GM12865 (cell line): ENCODE measurements around the gene KCND3.

ENCODE experiments used
- DNase-seq: peaks from one replicate; pipeline ENCODE4 v3.0.0; 2010; ENCODE audit warnings: low read depth
- H3K4me3 ChIP-seq: 2 replicates; pipeline ENCODE4 v1.5.1; 2011; ENCODE audit warnings: mild to moderate bottlenecking, low read depth, low read length, control low read depth
- CTCF ChIP-seq: IDR thresholded peaks from 2 replicates; pipeline ENCODE4 v1.5.1; 2011; ENCODE audit warnings: low read length, control low read depth, low read depth, inconsistent platforms; ENCODE audit not compliant: insufficient read depth; ENCODE audit errors: missing control alignments

KCND3 gene

GRCh38 chr1:111778066-111778465, 211.4 kb downstream of the KCND3 start:
- TF ChIP-seq CTCF = no peak
- no peak for DNase-seq
- no peak overlapping the region for H3K4me3 ChIP-seq

GRCh38 chr1:111777301-111777700, 212.2 kb downstream of the KCND3 start:
- no peak for TF ChIP-seq CTCF
- no peak overlapping the region for H3K4me3 ChIP-seq
- no peak for DNase-seq

- H3K4me3 ChIP-seq = no peak overlapping the region
- no peak for DNase-seq
- no peak for TF ChIP-seq CTCF
Observed at GRCh38 chr1:111776861-111777260, 212.6 kb downstream of the KCND3 start.

GRCh38 chr1:111776391-111776790, 213.1 kb downstream of the KCND3 start:
- no peak overlapping the region for H3K4me3 ChIP-seq
- TF ChIP-seq CTCF = no peak
- DNase-seq = no peak

- TF ChIP-seq CTCF = no peak
- no peak overlapping the region for H3K4me3 ChIP-seq
Observed at GRCh38 chr1:111775966-111776365, 213.5 kb downstream of the KCND3 start.

GRCh38 chr1:111770916-111771315, 218.6 kb downstream of the KCND3 start:
- no peak for DNase-seq
- no peak for TF ChIP-seq CTCF
- H3K4me3 ChIP-seq = no peak overlapping the region

More at GRCh38 chr1:111775966-111776365, 213.5 kb downstream of the KCND3 start:
- DNase-seq = no peak

- peak; percentile 71 for DNase-seq
- peak; percentile 65 for TF ChIP-seq CTCF
- no peak overlapping the region for H3K4me3 ChIP-seq
Observed at GRCh38 chr1:111769517-111770146, 219.8 kb downstream of the KCND3 start.
